PFSK-1 (cell line): ENCODE data around the gene CCDC85B.

Experiments
- POLR2AphosphoS5 ChIP-seq: IDR thresholded peaks from 2 replicates; pipeline ENCODE4 v1.6.1; 2012; ENCODE audit warnings: low read depth, mild to moderate bottlenecking, control low read depth, low read length, moderate library complexity
- REST ChIP-seq, 2 experiments: IDR thresholded peaks; 2 replicates each; pipeline versions ENCODE4 v1.6.1 to v1.8.0; 2011 to 2012; ENCODE audit warnings: low read depth in 2 of 2, low read length in 2 of 2, control low read depth in 1 of 2, inconsistent platforms in 1 of 2, mild to moderate bottlenecking in 1 of 2, moderate library complexity in 1 of 2; ENCODE audit not compliant: insufficient read depth in 1 of 2

- TF ChIP-seq REST (IDR thresholded peaks at IDR 0.05; ENCODE audit: insufficient read depth in 1 of 2, low read depth in 2 of 2, low read length in 2 of 2) (no peak), POLR2AphosphoS5 (no peak)
These were observed 33.0 kb upstream of the CCDC85B start for GRCh38 chr11:65857500-65857852.
